OCI-LY3 (cell line): Measurements from ENCODE around the gene DSE.

Experiments used
- CTCF ChIP-seq: fragments of 200-600, 300-600 bp; sonication (generic); IDR thresholded peaks from 2 replicates; pipeline ENCODE4 v1.5.1; 2014; ENCODE audit warnings: antibody characterized with exemption, low read length, low read depth
- EZH2phosphoT487 ChIP-seq: fragments of 200-600 bp; shearing (Covaris generic); IDR thresholded peaks from 2 replicates; pipeline ENCODE4 v1.6.1; 2018; ENCODE audit warnings: antibody characterized with exemption, mixed run types, low read depth

DNA sequence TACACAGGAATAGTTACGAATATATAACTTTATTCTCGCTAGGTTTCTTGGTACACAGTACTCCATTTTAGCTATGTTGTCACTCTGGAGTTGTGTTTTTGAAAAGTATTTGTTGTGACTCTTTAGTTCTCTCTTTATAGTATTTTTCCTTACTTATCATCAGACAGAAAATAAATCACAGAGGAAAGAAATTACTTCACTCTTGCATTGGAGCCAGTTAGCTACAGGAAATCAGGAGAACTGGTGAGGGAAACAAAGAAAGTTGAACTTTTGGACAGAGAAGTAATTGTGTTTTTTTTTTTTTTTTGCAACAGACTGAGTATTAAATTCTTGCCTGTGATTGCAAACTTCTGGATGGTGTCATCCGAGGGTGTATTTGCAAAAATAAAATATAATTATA lies 33.9 kb downstream of the DSE start:
- TF ChIP-seq CTCF (no peak), EZH2phosphoT487 (no peak)
